Glutamatergic neuron (in vitro differentiated cells): ENCODE measurements around the gene IRS2. TPM values are rescaled to one million over a fixed set of nuclear protein-coding genes. Genes with fewer than 3 reads are reported as not detected.

Source experiments
- DNase-seq: peaks from one replicate; pipeline ENCODE4 v3.0.0; 2022
- H3K27ac Mint-ChIP-seq: one replicate; pipeline ENCODE4 v1.8.0; 2020; ENCODE audit warnings: mild to moderate bottlenecking, mixed read lengths, inconsistent platforms; ENCODE audit not compliant: unreplicated experiment
- H3K27me3 Mint-ChIP-seq: one replicate; pipeline ENCODE4 v1.8.0; 2020; ENCODE audit warnings: mild to moderate bottlenecking, moderate library complexity, mixed read lengths, inconsistent platforms; ENCODE audit not compliant: unreplicated experiment
- H3K36me3 Mint-ChIP-seq: one replicate; pipeline ENCODE4 v1.8.0; 2020; ENCODE audit warnings: mild to moderate bottlenecking, mixed read lengths, inconsistent platforms; ENCODE audit not compliant: unreplicated experiment
- H3K4me1 Mint-ChIP-seq: one replicate; pipeline ENCODE4 v1.8.0; 2020; ENCODE audit warnings: mild to moderate bottlenecking, low read depth, mixed read lengths, inconsistent platforms; ENCODE audit not compliant: unreplicated experiment
- H3K4me3 Mint-ChIP-seq: one replicate; pipeline ENCODE4 v1.8.0; 2020; ENCODE audit warnings: mild to moderate bottlenecking, mixed read lengths, inconsistent platforms; ENCODE audit not compliant: unreplicated experiment
- H3K9me3 Mint-ChIP-seq: one replicate; pipeline ENCODE4 v1.8.0; 2020; ENCODE audit warnings: mild to moderate bottlenecking, moderate library complexity, mixed read lengths, inconsistent platforms; ENCODE audit not compliant: unreplicated experiment
- total RNA-seq: library from RNA; stranded (reverse); fragmentation: NEBNext Ultra II Directional; extraction: Animal tissue kit (Norgen Biotek cat#: 25700); gene quantifications from one replicate; pipeline ENCODE4 v1.2.1, GENCODE V29; 2021; ENCODE audit not compliant: unreplicated experiment
- TF ChIP-seq, protein P1 (sequence below): fragments of 200-600 bp; sonication (generic); IDR thresholded peaks from one replicate; pipeline ENCODE4 v1.5.0; 2021; ENCODE audit not compliant: partially characterized antibody, unreplicated experiment

The IRS2 gene
- total RNA-seq, 1 donor from 2014 or later, result 27.0 TPM

DNA sequence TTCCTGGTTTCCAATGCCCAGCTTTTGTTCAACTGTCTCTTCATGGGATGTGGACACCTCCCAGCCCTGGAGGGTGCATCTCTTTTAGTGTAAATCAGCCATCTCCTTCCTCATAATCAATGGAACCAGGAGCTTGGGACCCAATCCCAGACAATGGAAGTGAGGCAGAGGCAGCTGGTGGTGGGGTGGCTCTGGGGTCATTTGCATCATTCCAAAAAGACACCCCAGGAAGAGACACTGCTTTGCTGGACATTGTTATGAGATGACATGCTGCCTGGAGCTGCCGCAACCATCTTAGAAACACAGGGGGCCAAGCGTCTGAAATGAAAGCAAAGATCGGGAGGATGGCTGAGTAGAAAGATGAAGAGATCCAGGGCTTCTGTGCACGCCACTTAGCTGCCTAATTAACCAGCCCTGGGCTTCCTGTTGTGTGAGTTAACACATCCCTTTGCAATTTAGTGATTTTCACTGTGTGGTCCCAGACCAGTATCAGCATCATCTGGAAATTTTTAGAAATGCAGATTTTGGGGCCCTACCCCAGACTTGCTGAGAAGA, 36.1 kb downstream of the IRS2 start:
- H3K36me3 Mint-ChIP-seq, result peaks cover 4% of the 10 kb centered on the region
- no peak overlapping the region for H3K4me3 Mint-ChIP-seq
- H3K4me1 Mint-ChIP-seq, result peaks cover 21% of the 10 kb centered on the region
- H3K9me3 Mint-ChIP-seq, result peaks cover 7% of the 10 kb centered on the region
- H3K27me3 Mint-ChIP-seq, result no peaks in the 10 kb centered on the region
- H3K27ac Mint-ChIP-seq, result no peak overlapping the region
- TF ChIP-seq, protein P1, sequence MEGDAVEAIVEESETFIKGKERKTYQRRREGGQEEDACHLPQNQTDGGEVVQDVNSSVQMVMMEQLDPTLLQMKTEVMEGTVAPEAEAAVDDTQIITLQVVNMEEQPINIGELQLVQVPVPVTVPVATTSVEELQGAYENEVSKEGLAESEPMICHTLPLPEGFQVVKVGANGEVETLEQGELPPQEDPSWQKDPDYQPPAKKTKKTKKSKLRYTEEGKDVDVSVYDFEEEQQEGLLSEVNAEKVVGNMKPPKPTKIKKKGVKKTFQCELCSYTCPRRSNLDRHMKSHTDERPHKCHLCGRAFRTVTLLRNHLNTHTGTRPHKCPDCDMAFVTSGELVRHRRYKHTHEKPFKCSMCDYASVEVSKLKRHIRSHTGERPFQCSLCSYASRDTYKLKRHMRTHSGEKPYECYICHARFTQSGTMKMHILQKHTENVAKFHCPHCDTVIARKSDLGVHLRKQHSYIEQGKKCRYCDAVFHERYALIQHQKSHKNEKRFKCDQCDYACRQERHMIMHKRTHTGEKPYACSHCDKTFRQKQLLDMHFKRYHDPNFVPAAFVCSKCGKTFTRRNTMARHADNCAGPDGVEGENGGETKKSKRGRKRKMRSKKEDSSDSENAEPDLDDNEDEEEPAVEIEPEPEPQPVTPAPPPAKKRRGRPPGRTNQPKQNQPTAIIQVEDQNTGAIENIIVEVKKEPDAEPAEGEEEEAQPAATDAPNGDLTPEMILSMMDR, result no peak
- DNase-seq, result no peak

DNA sequence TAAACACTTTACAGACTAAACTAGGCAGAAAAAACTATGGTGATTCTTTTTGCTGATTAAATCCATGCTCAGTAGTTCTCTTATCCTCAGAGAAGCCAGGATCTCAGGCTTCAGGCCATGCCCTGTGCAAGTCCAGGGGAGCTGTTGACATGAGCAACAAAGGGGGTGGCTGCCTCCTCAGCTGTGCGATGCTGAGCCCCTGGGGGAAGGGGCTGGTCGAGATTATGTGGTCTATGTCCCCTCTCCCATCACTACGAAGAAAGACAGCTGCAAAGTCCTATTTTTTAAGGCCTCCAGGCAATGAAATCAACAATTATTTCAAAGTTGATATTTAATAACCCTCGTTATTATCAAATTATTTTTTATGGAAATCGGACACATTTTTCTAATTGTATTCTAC, 37.0 kb downstream of the IRS2 start:
- Mint-ChIP-seq H3K27me3 (no peaks in the 10 kb centered on the region), H3K36me3 (peaks cover 6% of the 10 kb centered on the region), H3K4me1 (peaks cover 23% of the 10 kb centered on the region), H3K27ac (no peak overlapping the region), H3K9me3 (peaks cover 7% of the 10 kb centered on the region), H3K4me3 (no peak overlapping the region)
- no peak for DNase-seq
- TF ChIP-seq, protein P1, result no peak

DNA sequence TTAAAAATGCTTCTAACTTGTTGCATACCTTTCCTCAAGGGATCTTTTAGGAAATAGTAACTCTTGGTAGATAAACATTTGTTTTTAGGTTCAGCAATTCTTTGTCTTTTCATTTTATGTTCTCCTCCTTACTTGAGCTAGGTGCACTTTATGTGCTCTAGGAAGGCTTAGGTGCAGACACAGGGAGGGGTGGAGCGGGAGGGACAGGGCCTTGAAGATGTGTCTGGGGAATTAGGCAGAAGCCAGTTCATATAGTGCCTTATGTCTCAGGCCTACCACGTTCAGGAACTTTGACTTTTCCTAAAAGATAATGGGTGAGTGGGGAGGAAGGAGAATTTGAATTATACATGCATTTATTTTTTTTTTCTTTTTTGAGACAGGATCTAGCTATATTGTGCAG, 37.7 kb downstream of the IRS2 start:
- H3K27me3 Mint-ChIP-seq, result no peaks in the 10 kb centered on the region
- DNase-seq, result no peak
- H3K27ac Mint-ChIP-seq, result no peak overlapping the region
- H3K4me1 Mint-ChIP-seq, result peaks cover 27% of the 10 kb centered on the region
- peaks cover 7% of the 10 kb centered on the region for H3K9me3 Mint-ChIP-seq
- no peak overlapping the region for H3K4me3 Mint-ChIP-seq
- TF ChIP-seq, protein P1, result no peak
- peaks cover 7% of the 10 kb centered on the region for H3K36me3 Mint-ChIP-seq

DNA sequence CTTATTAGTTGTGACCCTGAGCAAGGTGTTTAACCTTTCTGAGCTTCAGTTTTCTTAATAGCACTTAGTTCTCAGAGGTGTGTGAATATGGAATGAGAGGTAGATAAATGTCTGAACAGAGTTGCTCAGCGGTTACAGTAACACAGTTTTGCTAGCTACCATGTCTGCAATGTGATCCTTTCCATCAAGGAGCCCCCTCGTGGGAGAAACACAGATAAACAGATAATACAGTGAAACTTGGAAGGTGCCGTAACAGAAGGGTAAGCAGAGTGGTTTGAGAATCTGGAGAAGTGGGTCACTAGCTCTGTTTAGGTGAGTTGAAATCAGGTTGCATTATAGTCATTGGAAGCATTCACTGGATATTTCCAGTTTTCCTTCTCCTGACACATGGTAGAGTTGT, 38.9 kb downstream of the IRS2 start:
- peaks cover 7% of the 10 kb centered on the region for H3K36me3 Mint-ChIP-seq
- TF ChIP-seq, protein P1, result no peak
- no peak overlapping the region for H3K4me3 Mint-ChIP-seq
- peaks cover 6% of the 10 kb centered on the region for H3K9me3 Mint-ChIP-seq
- no peaks in the 10 kb centered on the region for H3K27me3 Mint-ChIP-seq
- no peak for DNase-seq
- no peak overlapping the region for H3K27ac Mint-ChIP-seq
- H3K4me1 Mint-ChIP-seq, result peaks cover 37% of the 10 kb centered on the region

DNA sequence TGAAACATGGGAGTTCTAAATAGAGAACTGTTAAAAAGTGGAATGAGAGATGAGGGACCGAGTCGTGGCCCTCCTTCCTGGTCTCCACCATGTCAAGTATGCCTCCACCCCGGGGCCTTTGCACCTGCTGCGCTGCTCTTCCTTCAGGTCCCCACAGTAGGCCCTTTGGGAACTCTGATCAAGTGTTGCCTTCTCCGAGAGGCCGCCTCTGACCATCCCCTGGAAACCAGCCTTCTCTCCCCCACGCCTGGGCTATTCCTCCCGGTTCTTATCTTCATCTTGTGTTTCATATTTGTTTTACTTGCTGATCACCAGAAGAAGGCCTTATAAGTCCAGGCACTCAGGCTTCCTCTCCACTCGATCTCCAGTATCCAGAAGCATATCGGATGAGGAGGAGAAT, 40.0 kb downstream of the IRS2 start:
- TF ChIP-seq, protein P1, result no peak
- Mint-ChIP-seq H3K36me3 (peaks cover 7% of the 10 kb centered on the region), H3K9me3 (peaks cover 6% of the 10 kb centered on the region), H3K4me1 (peaks cover 37% of the 10 kb centered on the region), H3K27me3 (no peaks in the 10 kb centered on the region), H3K4me3 (no peak overlapping the region), H3K27ac (no peak overlapping the region)
- DNase-seq, result no peak
